T-cell (primary cell): ENCODE results near the gene PCA3. TPM values are rescaled to one million over a fixed set of nuclear protein-coding genes. Genes with fewer than 3 reads are reported as not detected.
"Not testable (repeated sequence)": the region's sequence is repeated elsewhere in the genome, so short reads cannot be mapped to it uniquely, and the experiment has no call there.

Experiments
- ATAC-seq, 4 experiments: fragments of 200-7000 bp in 3 of 4; fragments of 150-1000 bp in 1 of 4; cut with Tn5 transposase; replicated peaks in 1 of 4; 1 replicate in 3 of 4; 2 replicates in 1 of 4; pipeline ENCODE4 v1.10.0; 2021; ENCODE audit warnings: moderate library complexity in 3 of 4, mild to moderate bottlenecking in 2 of 4, moderate number of reproducible peaks in 1 of 4
- CTCF ChIA-PET, 2 donors: fragments of 300-600 bp; sonication (Branson Sonifier 250); formaldehyde crosslinking; loops; one replicate each; lab custom pipeline; 2022; ENCODE audit warnings: antibody characterized with exemption in 2 of 2; lab: Charles Lee
- POLR2A ChIA-PET, 2 donors: fragments of 300-600 bp; sonication (Branson Sonifier 250); formaldehyde crosslinking; loops; one replicate each; lab custom pipeline; 2022; ENCODE audit warnings: antibody characterized with exemption in 2 of 2; lab: Charles Lee
- DNase-seq, 35 experiments: peaks; one replicate each; pipeline versions ENCODE4 v3.0.0 to v3.0.0-alpha.2; 2013 to 2023
- H3K27ac ChIP-seq: one replicate; pipeline ENCODE4 v1.5.1; 2013; ENCODE audit warnings: low read length
- H3K27me3 ChIP-seq, 2 experiments: replicated peaks in 1 of 2; 1 replicate in 1 of 2; 2 replicates in 1 of 2; pipeline versions ENCODE4 v1.6.1 to v1.7.0; 2013; ENCODE audit warnings: low read length in 1 of 2, mixed read lengths in 1 of 2; ENCODE audit not compliant: control insufficient read depth in 2 of 2, insufficient read depth in 2 of 2; ENCODE audit errors: extremely low read depth in 1 of 2
- H3K36me3 ChIP-seq, 2 donors: 1 replicate in 1 of 2; 2 replicates in 1 of 2; pipeline versions ENCODE4 v1.6.1 to v1.7.0; 2013; ENCODE audit warnings: low read length in 1 of 2; ENCODE audit not compliant: control insufficient read depth in 2 of 2, insufficient read depth in 1 of 2; ENCODE audit errors: extremely low read depth in 1 of 2
- H3K4me1 ChIP-seq, 2 experiments: 1 replicate in 1 of 2; 2 replicates in 1 of 2; pipeline versions ENCODE4 v1.6.1 to v1.7.0; 2013; ENCODE audit warnings: low read length in 2 of 2, mixed read lengths in 1 of 2; ENCODE audit not compliant: insufficient read depth in 2 of 2, control insufficient read depth in 1 of 2; ENCODE audit errors: extremely low read depth in 1 of 2
- H3K4me3 ChIP-seq, 2 donors: 1 replicate in 1 of 2; 2 replicates in 1 of 2; pipeline versions ENCODE4 v1.5.1 to v1.7.0; 2013; ENCODE audit warnings: mild to moderate bottlenecking in 2 of 2, low read length in 1 of 2, moderate library complexity in 1 of 2; ENCODE audit not compliant: control insufficient read depth in 1 of 2; ENCODE audit errors: extremely low read depth in 1 of 2
- H3K9me3 ChIP-seq: 2 replicates; pipeline ENCODE4 v1.7.0; 2013
- H3K27ac Mint-ChIP-seq, 2 donors: one replicate each; pipeline ENCODE4 v1.8.0; 2020 to 2021; ENCODE audit warnings: mild to moderate bottlenecking in 2 of 2, mixed read lengths in 2 of 2
- H3K27me3 Mint-ChIP-seq, 2 donors: one replicate each; pipeline ENCODE4 v1.8.0; 2021 to 2022; ENCODE audit warnings: mixed read lengths in 2 of 2
- H3K36me3 Mint-ChIP-seq: one replicate; pipeline ENCODE4 v1.8.0; 2021; ENCODE audit warnings: mixed read lengths
- H3K4me1 Mint-ChIP-seq, 3 donors: one replicate each; pipeline ENCODE4 v1.8.0; 2020 to 2022; ENCODE audit warnings: mixed read lengths in 3 of 3, mild to moderate bottlenecking in 1 of 3
- H3K4me3 Mint-ChIP-seq, 3 donors: one replicate each; pipeline ENCODE4 v1.8.0; 2020 to 2022; ENCODE audit warnings: mild to moderate bottlenecking in 3 of 3, mixed read lengths in 3 of 3, moderate library complexity in 3 of 3
- H3K9me3 Mint-ChIP-seq, 3 donors: one replicate each; pipeline ENCODE4 v1.8.0; 2020 to 2022; ENCODE audit warnings: mixed read lengths in 3 of 3
- WGBS: methylation state at CpG from one replicate; pipeline ENCODE4 v1.1.5; 2013; ENCODE audit warnings: missing lambda C conversion rate; ENCODE audit not compliant: insufficient coverage; 5-methylcytosine and 5-hydroxymethylcytosine counted together
- total RNA-seq, 35 experiments: library from RNA in 6 of 35; stranded (reverse) in 6 of 35; fragments of 120-200 nt in 1 of 35; gene quantifications; one replicate each; pipeline versions ENCODE4 v1.2.1 to v1.2.4 and lab custom pipeline; 2013 to 2026

The PCA3 gene
- total RNA-seq, 5 donors from 2014 or later (not counting 1 experiment from before 2014, with no cell fraction given), result not detected

GRCh38 chr9:76733096-76733495 lies 31.1 kb upstream of the PCA3 start:
- H3K36me3 Mint-ChIP-seq, result no peaks in the 10 kb centered on the region
- no peaks in the 10 kb centered on the region for H3K9me3 Mint-ChIP-seq
- Histone ChIP-seq H3K4me3 (no peak overlapping the region), H3K27ac (no peak overlapping the region), H3K4me1 (no peaks in the 10 kb centered on the region), H3K9me3 (no peaks in the 10 kb centered on the region), H3K27me3 (peaks cover 0 to 4% of the 10 kb centered on the region in 2 experiments), H3K36me3 (no peaks in the 10 kb centered on the region)
- ATAC-seq, result no peak
- no peak overlapping the region for H3K27ac Mint-ChIP-seq
- DNase-seq, result no peak
- 80% methylated on average over 1 of the region's 1 CpG for WGBS
- CTCF ChIA-PET, result no interaction called here
- H3K4me1 Mint-ChIP-seq, result no peaks in the 10 kb centered on the region
- H3K4me3 Mint-ChIP-seq, result no peak overlapping the region
- peaks cover 3 to 17% of the 10 kb centered on the region in 2 donors for H3K27me3 Mint-ChIP-seq
- POLR2A ChIA-PET, result no interaction called here

- CTCF ChIA-PET, result no interaction called here
These were observed 29.5 kb upstream of the PCA3 start for GRCh38 chr9:76734716-76735115.

GRCh38 chr9:76737154-76737902 lies 26.9 kb upstream of the PCA3 start:
- ChIA-PET CTCF (interaction anchor here in 1 of 2 donors (0.6 kb wide), 1 partner anchor 858 kb away, joined by 3 read pairs; no protein-coding TSS in a partner anchor), POLR2A (no interaction called here)
- Histone ChIP-seq H3K27me3 (peaks cover 0 to 9% of the 10 kb centered on the region in 2 experiments), H3K4me1 (no peaks in the 10 kb centered on the region), H3K9me3 (no peaks in the 10 kb centered on the region), H3K27ac (no peak overlapping the region), H3K4me3 (no peak overlapping the region), H3K36me3 (no peaks in the 10 kb centered on the region)
- H3K27ac Mint-ChIP-seq, result no peak overlapping the region
- no peak overlapping the region for H3K4me3 Mint-ChIP-seq
- peaks cover 0 to 2% (median 0%) of the 10 kb centered on the region in 3 donors for H3K9me3 Mint-ChIP-seq
- H3K36me3 Mint-ChIP-seq, result no peaks in the 10 kb centered on the region
- ATAC-seq (no peak), DNase-seq (no peak)
- no peaks in the 10 kb centered on the region for H3K4me1 Mint-ChIP-seq
- 33% methylated on average over 1 of the region's 3 CpGs for WGBS
- H3K27me3 Mint-ChIP-seq, result peaks cover 10 to 20% of the 10 kb centered on the region in 2 donors

More at GRCh38 chr9:76734716-76735115, 29.5 kb upstream of the PCA3 start:
- H3K4me1 ChIP-seq, result no peaks in the 10 kb centered on the region
- no peaks in the 10 kb centered on the region for H3K9me3 Mint-ChIP-seq
- ATAC-seq (no peak), DNase-seq (no peak)
- H3K9me3 ChIP-seq, result no peaks in the 10 kb centered on the region
- WGBS, result 60% methylated on average over 2 of the region's 3 CpGs
- H3K4me3 ChIP-seq, result no peak overlapping the region
- H3K36me3 ChIP-seq, result no peaks in the 10 kb centered on the region
- no peak overlapping the region for H3K27ac Mint-ChIP-seq
- H3K27ac ChIP-seq, result no peak overlapping the region
- no peaks in the 10 kb centered on the region for H3K36me3 Mint-ChIP-seq
- H3K27me3 ChIP-seq, result peaks cover 0 to 5% of the 10 kb centered on the region in 2 experiments
- POLR2A ChIA-PET, result no interaction called here
- H3K4me3 Mint-ChIP-seq, result no peak overlapping the region
- H3K27me3 Mint-ChIP-seq, result peaks cover 6 to 25% of the 10 kb centered on the region in 2 donors
- no peaks in the 10 kb centered on the region for H3K4me1 Mint-ChIP-seq

- H3K36me3 Mint-ChIP-seq, result no peaks in the 10 kb centered on the region
- H3K4me1 Mint-ChIP-seq, result no peaks in the 10 kb centered on the region
- Histone ChIP-seq H3K4me1 (no peaks in the 10 kb centered on the region), H3K36me3 (no peaks in the 10 kb centered on the region), H3K27me3 (peaks cover 0 to 9% of the 10 kb centered on the region in 2 experiments), H3K4me3 (no peak overlapping the region), H3K9me3 (no peaks in the 10 kb centered on the region), H3K27ac (no peak overlapping the region)
- H3K27ac Mint-ChIP-seq, result no peak overlapping the region
- H3K4me3 Mint-ChIP-seq, result no peak overlapping the region
- no CpG with 5 or more reads among the region's 5 CpGs for WGBS
- peaks cover 13 to 20% of the 10 kb centered on the region in 2 donors for H3K27me3 Mint-ChIP-seq
- ATAC-seq (no peak), DNase-seq (no peak)
- peaks cover 0 to 10% (median 4%) of the 10 kb centered on the region in 3 donors for H3K9me3 Mint-ChIP-seq
- ChIA-PET CTCF (no interaction called here), POLR2A (no interaction called here)
These were observed 25.8 kb upstream of the PCA3 start for GRCh38 chr9:76738402-76738801.

GRCh38 chr9:76741524-76741923 lies 22.7 kb upstream of the PCA3 start:
- POLR2A ChIA-PET, result no interaction called here
- no peak for DNase-seq
- ATAC-seq, result no peak
- H3K4me3 ChIP-seq, result no peak overlapping the region
- H3K27ac Mint-ChIP-seq, result no peak overlapping the region
- peaks cover 0 to 4% (median 0%) of the 10 kb centered on the region in 3 donors for H3K4me1 Mint-ChIP-seq
- H3K9me3 Mint-ChIP-seq, result peaks cover 4 to 15% (median 4%) of the 10 kb centered on the region in 3 donors
- no peaks in the 10 kb centered on the region for H3K36me3 Mint-ChIP-seq
- CTCF ChIA-PET, result no interaction called here
- no peak overlapping the region for H3K4me3 Mint-ChIP-seq
- WGBS, result 82% methylated on average over 4 of the region's 5 CpGs
- H3K27me3 ChIP-seq, result peaks cover 0 to 8% of the 10 kb centered on the region in 2 experiments
- no peaks in the 10 kb centered on the region for H3K36me3 ChIP-seq
- no peaks in the 10 kb centered on the region for H3K9me3 ChIP-seq
- peaks cover 17 to 18% of the 10 kb centered on the region in 2 donors for H3K27me3 Mint-ChIP-seq
- H3K27ac ChIP-seq, result no peak overlapping the region
- H3K4me1 ChIP-seq, result no peaks in the 10 kb centered on the region

- H3K27me3 ChIP-seq, H3K9me3 ChIP-seq, H3K4me1 Mint-ChIP-seq, H3K27ac ChIP-seq, H3K4me3 ChIP-seq, H3K36me3 ChIP-seq, H3K4me3 Mint-ChIP-seq, CTCF ChIA-PET, H3K36me3 Mint-ChIP-seq, DNase-seq, ATAC-seq, POLR2A ChIA-PET, H3K4me1 ChIP-seq, H3K27ac Mint-ChIP-seq: not testable (repeated sequence)
- WGBS, result 80% methylated on average over 1 of the region's 4 CpGs
- Mint-ChIP-seq H3K27me3 (peaks cover 17 to 18% of the 10 kb centered on the region in 2 donors), H3K9me3 (peaks cover 4 to 15% (median 4%) of the 10 kb centered on the region in 3 donors)
These were observed 21.3 kb upstream of the PCA3 start for GRCh38 chr9:76742890-76743289.
